Right lobe of liver (tissue), 6 donors: ENCODE data around the gene SPTLC3. TPM values are rescaled to one million over a fixed set of nuclear protein-coding genes. Genes with fewer than 3 reads are reported as not detected.

Source experiments
- ATAC-seq, 4 donors: fragments of 200-7000 bp; cut with Tn5 transposase; one replicate each; pipeline ENCODE4 v1.9.1; 2020; ENCODE audit warnings: mild to moderate bottlenecking in 4 of 4, moderate library complexity in 4 of 4
- DNase-seq, 3 donors: peaks; one replicate each; pipeline ENCODE4 v3.0.0-alpha.2; 2020
- H3K27ac ChIP-seq, 3 donors: fragments of 200-600 bp; one replicate each; pipeline ENCODE4 v1.8.0; 2022
- H3K27me3 ChIP-seq, 2 donors: fragments of 200-600 bp; one replicate each; pipeline ENCODE4 v1.8.0; 2022
- H3K36me3 ChIP-seq, 4 donors: fragments of 200-600 bp; sonication (generic) in 1 of 4; one replicate each; pipeline versions ENCODE4 v1.5.1 to v1.8.0; 2017 to 2022; ENCODE audit warnings: control low read depth in 1 of 4
- H3K4me1 ChIP-seq, 4 donors: fragments of 200-600 bp; sonication (generic) in 1 of 4; one replicate each; pipeline versions ENCODE4 v1.5.1 to v1.8.0; 2017 to 2022; ENCODE audit warnings: control low read depth in 1 of 4
- H3K4me3 ChIP-seq, 3 donors: fragments of 200-600 bp; one replicate each; pipeline ENCODE4 v1.8.0; 2022
- H3K9me3 ChIP-seq, 4 donors: fragments of 200-600 bp; sonication (generic) in 1 of 4; one replicate each; pipeline versions ENCODE4 v1.5.1 to v1.8.0; 2017 to 2022; ENCODE audit warnings: control low read depth in 1 of 4
- POLR2A ChIP-seq: fragments of 450-650 bp; IDR thresholded peaks from one replicate; pipeline ENCODE4 v1.6.1; 2017; ENCODE audit warnings: antibody characterized with exemption, mild to moderate bottlenecking
- WGBS: methylation state at CpG from one replicate; pipeline ENCODE4 v1.1.6; 2018; ENCODE audit warnings: low coverage, low lambda C conversion rate; ENCODE audit not compliant: insufficient coverage; ENCODE audit errors: missing lambda C conversion rate; 5-methylcytosine and 5-hydroxymethylcytosine counted together
- intact Hi-C, 2 donors: fragments of 100-400 bp; cut with DNase I; formaldehyde crosslinking; loops; one replicate each; pipeline versions ENCODE4 v1.11.2 to v1.14.1; 2022
- total RNA-seq, 6 experiments: library from RNA; depleted of rRNA in 2 of 6; stranded (reverse); fragments of >200 nt in 2 of 6; fragmentation: NEBNext Ultra II Directional in 3 of 6; extraction: Animal tissue kit (Norgen Biotek cat#: 25700) in 3 of 6; gene quantifications; one replicate each; pipeline versions ENCODE4 v1.1.0 to v1.2.4, GENCODE V29; 2016 to 2023
- TF ChIP-seq, protein P1 (sequence below), 4 donors: fragments of 200-600 bp in 3 of 4; fragments of 450-650 bp in 1 of 4; IDR thresholded peaks; one replicate each; pipeline versions ENCODE4 v1.5.1 to v1.8.0; 2016 to 2022; ENCODE audit warnings: antibody characterized with exemption in 4 of 4, mild to moderate bottlenecking in 2 of 4
- donor health status: DM: no; HTN: yes; CAD: no.
- donor health status: DM: no; HTN: no; CAD: no.
- donor health status: DM: no; HTN: no; CAD: no.
- donor health status: DM: no; HTN: yes; CAD: no.
- donor health status: DM: no; HTN: yes; CAD: no.

The SPTLC3 gene
- total RNA-seq, 6 experiments from 2014 or later, result 16.4 to 25.6 (median 24.8) TPM

DNA sequence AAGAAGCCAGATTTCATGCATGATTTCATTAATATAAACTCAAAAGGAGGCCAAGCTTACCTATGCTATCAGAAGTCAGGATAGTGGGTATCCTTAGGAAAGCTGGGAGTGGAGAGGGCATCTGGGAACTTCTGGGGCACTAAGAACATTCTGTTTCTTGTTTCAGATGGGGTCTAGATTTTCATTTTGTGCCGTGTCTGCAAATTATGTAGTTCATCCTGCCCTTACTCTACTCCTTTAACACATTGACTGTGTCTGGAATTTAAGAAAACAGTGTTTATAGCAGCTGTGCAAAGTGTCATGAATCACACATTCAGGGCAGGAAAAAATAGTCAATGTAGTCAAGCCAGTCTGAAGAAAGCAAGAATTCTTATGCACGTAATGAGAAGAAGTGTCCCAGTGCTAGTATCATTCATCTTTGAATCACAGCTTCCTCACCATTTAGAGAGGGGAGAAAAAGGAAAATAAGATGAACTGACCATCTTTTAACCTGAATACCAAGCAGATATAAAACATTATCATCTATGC, 11.6 kb upstream of the SPTLC3 start:
- Histone ChIP-seq H3K36me3 (no peaks in the 10 kb centered on the region), H3K4me3 (no peak overlapping the region), H3K9me3 (no peaks in the 10 kb centered on the region), H3K27me3 (no peaks in the 10 kb centered on the region), H3K4me1 (no peaks in the 10 kb centered on the region), H3K27ac (no peak overlapping the region)
- intact Hi-C loops, result no loop called here
- no peak for TF ChIP-seq POLR2A
- TF ChIP-seq, protein P1, sequence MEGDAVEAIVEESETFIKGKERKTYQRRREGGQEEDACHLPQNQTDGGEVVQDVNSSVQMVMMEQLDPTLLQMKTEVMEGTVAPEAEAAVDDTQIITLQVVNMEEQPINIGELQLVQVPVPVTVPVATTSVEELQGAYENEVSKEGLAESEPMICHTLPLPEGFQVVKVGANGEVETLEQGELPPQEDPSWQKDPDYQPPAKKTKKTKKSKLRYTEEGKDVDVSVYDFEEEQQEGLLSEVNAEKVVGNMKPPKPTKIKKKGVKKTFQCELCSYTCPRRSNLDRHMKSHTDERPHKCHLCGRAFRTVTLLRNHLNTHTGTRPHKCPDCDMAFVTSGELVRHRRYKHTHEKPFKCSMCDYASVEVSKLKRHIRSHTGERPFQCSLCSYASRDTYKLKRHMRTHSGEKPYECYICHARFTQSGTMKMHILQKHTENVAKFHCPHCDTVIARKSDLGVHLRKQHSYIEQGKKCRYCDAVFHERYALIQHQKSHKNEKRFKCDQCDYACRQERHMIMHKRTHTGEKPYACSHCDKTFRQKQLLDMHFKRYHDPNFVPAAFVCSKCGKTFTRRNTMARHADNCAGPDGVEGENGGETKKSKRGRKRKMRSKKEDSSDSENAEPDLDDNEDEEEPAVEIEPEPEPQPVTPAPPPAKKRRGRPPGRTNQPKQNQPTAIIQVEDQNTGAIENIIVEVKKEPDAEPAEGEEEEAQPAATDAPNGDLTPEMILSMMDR (IDR thresholded peaks at IDR 0.05), result no peak
- ATAC-seq, result no peak
- no peak for DNase-seq
- 66% methylated on average over 2 of the region's 2 CpGs for WGBS

DNA sequence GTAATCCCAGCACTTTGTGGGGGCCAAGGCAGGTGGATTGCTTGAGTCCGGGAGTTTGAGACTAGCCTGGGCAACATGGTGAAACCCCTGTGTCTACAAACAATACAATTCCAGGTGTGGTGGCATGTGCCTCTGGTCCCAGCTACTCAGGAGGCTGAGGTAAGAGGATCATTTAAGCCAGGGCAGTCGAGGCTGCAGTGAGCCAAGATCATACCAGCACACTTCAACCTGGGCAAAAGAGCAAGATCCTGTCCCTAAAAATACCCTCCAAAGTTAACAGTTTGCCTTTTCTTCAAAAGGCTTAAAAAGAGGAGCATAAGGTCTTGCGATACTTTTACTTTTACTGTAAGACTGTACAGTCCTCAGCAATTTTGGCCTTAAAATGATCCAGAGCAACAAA, 10.7 kb upstream of the SPTLC3 start:
- no peaks in the 10 kb centered on the region for H3K9me3 ChIP-seq
- no peak overlapping the region for H3K27ac ChIP-seq
- TF ChIP-seq, protein P1 (IDR thresholded peaks at IDR 0.05), result no peak
- no peak for TF ChIP-seq POLR2A
- no peaks in the 10 kb centered on the region for H3K4me1 ChIP-seq
- no peaks in the 10 kb centered on the region for H3K27me3 ChIP-seq
- ATAC-seq, result no peak
- intact Hi-C loops, result no loop called here
- 89% methylated on average over 3 of the region's 3 CpGs for WGBS
- no peak for DNase-seq
- no peak overlapping the region for H3K4me3 ChIP-seq
- H3K36me3 ChIP-seq, result no peaks in the 10 kb centered on the region

DNA sequence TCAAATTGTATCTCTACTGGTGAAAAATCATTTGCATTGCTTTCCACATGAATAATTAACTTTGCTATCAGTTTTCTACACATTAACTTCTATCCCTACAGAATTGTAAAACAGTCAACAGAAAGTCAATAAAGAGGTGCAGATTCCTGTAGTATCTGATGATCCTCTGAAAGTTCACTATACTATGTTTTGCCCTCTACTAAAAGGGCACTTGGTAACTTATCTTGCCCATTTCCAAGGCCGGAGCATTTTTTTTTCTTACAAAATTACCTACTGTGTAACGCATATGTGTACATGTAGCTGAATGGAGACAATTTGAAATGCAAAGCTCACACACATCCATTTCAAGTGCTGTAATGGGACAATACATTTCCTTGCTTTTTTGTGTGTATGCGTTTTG, 9.6 kb upstream of the SPTLC3 start:
- no peaks in the 10 kb centered on the region for H3K4me1 ChIP-seq
- ATAC-seq (no peak), DNase-seq (no peak)
- H3K9me3 ChIP-seq, result no peaks in the 10 kb centered on the region
- TF ChIP-seq, protein P1 (IDR thresholded peaks at IDR 0.05), result no peak
- WGBS, result 75% methylated on average over 3 of the region's 3 CpGs
- H3K27me3 ChIP-seq, result no peaks in the 10 kb centered on the region
- intact Hi-C loops, result no loop called here
- H3K27ac ChIP-seq, result no peak overlapping the region
- no peak overlapping the region for H3K4me3 ChIP-seq
- H3K36me3 ChIP-seq, result no peaks in the 10 kb centered on the region

DNA sequence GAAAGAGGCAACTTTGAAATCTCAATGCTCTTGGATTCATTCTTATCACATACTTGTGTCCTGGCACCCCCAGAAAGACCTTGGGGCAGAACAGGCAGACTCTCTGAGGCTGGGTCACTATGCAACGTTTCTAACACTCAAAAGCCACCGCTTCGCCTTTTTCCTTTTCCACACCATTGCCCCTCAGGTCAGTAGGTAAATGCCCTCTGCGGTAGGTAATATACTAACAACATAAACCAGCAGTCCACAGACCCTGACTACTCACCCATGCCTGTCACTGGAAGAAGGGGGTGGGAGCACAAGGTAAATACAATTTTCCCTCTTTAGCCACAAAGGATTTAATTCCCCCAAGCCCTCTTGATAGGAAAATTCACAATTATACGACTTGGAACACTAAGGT, 6.5 kb upstream of the SPTLC3 start:
- Histone ChIP-seq H3K4me1 (no peaks in the 10 kb centered on the region), H3K36me3 (no peaks in the 10 kb centered on the region), H3K4me3 (no peak overlapping the region), H3K9me3 (no peaks in the 10 kb centered on the region), H3K27me3 (no peaks in the 10 kb centered on the region), H3K27ac (no peak overlapping the region)
- intact Hi-C loops, result no loop called here
- WGBS, result 59% methylated on average over 4 of the region's 5 CpGs
- DNase-seq (no peak), ATAC-seq (no peak)
- TF ChIP-seq, protein P1 (IDR thresholded peaks at IDR 0.05), result no peak
- no peak for TF ChIP-seq POLR2A

DNA sequence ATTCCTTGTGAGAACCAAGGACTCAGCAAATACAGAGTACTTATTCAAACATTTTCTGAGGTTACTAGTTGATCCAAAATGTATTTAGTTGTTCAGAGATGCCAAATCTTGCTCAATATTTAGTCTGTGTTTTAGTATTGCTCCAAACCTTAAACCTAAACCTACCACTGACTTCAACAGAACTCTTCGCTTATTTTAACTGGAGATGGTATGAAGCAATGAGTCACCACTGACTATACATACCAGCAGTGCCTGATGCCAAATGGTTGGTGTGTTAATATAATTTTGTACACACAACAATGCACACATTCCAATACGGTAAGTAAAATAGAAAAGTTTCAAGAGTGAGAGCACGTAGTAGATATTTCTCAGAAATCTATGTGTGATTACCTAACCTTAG, 1.9 kb upstream of the SPTLC3 start:
- ATAC-seq (peak in 1 of 4 donors; percentile 14), DNase-seq (no peak)
- TF ChIP-seq, protein P1 (IDR thresholded peaks at IDR 0.05), result no peak
- H3K27ac ChIP-seq, result no peak overlapping the region
- H3K36me3 ChIP-seq, result no peaks in the 10 kb centered on the region
- WGBS, result 54% methylated on average over 3 of the region's 3 CpGs
- peaks cover 0 to 10% (median 0%) of the 10 kb centered on the region in 4 donors for H3K4me1 ChIP-seq
- intact Hi-C loops, result no loop called here
- H3K9me3 ChIP-seq, result no peaks in the 10 kb centered on the region
- no peak overlapping the region for H3K4me3 ChIP-seq
- no peaks in the 10 kb centered on the region for H3K27me3 ChIP-seq
